Measurements from ENCODE around the gene KCNG2.

Gene KCNG2

GRCh38 chr18:79878741-79879378 lies 81.1 kb downstream of the KCNG2 start:
- H3K4me3 ChIP-seq (ENCODE audit: low read depth, low read length) = no peak overlapping the region
- TF ChIP-seq CTCF (IDR thresholded peaks at IDR 0.05; ENCODE audit: low read depth, low read length) = no peak
- H3K27ac ChIP-seq = no peak overlapping the region
- no peaks in the 10 kb centered on the region for H3K27me3 ChIP-seq (ENCODE audit: insufficient read depth, low read depth, severe bottlenecking)
- H3K36me3 ChIP-seq = no peaks in the 10 kb centered on the region
- peaks cover 12% of the 10 kb centered on the region for H3K9me3 ChIP-seq (ENCODE audit: severe bottlenecking)
- DNase-seq = no peak

GRCh38 chr18:79879566-79879965 lies 81.8 kb downstream of the KCNG2 start:
- no peaks in the 10 kb centered on the region for H3K27me3 ChIP-seq (ENCODE audit: insufficient read depth, low read depth, severe bottlenecking)
- no peaks in the 10 kb centered on the region for H3K36me3 ChIP-seq
- no peak for TF ChIP-seq CTCF (IDR thresholded peaks at IDR 0.05; ENCODE audit: low read depth, low read length)
- H3K9me3 ChIP-seq (ENCODE audit: severe bottlenecking) = peaks cover 12% of the 10 kb centered on the region
- H3K27ac ChIP-seq = no peak overlapping the region
- no peak overlapping the region for H3K4me3 ChIP-seq (ENCODE audit: low read depth, low read length)
- no peak for DNase-seq

- Histone ChIP-seq H3K4me3 (ENCODE audit: low read depth, low read length) (no peak overlapping the region), H3K36me3 (no peaks in the 10 kb centered on the region), H3K9me3 (ENCODE audit: severe bottlenecking) (peaks cover 12% of the 10 kb centered on the region), H3K27ac (no peak overlapping the region), H3K27me3 (ENCODE audit: insufficient read depth, low read depth, severe bottlenecking) (no peaks in the 10 kb centered on the region)
- no peak for TF ChIP-seq CTCF (IDR thresholded peaks at IDR 0.05; ENCODE audit: low read depth, low read length)
- no peak for DNase-seq
Observed at GRCh38 chr18:79881695-79882094, 84.0 kb downstream of the KCNG2 start.

GRCh38 chr18:79882522-79883241 lies 84.9 kb downstream of the KCNG2 start:
- Histone ChIP-seq H3K27me3 (ENCODE audit: insufficient read depth, low read depth, severe bottlenecking) (no peaks in the 10 kb centered on the region), H3K9me3 (ENCODE audit: severe bottlenecking) (peaks cover 19% of the 10 kb centered on the region), H3K36me3 (no peaks in the 10 kb centered on the region), H3K27ac (no peak overlapping the region), H3K4me3 (ENCODE audit: low read depth, low read length) (no peak overlapping the region)
- TF ChIP-seq CTCF (IDR thresholded peaks at IDR 0.05; ENCODE audit: low read depth, low read length) = no peak
- DNase-seq = peak; percentile 9

- H3K27me3 ChIP-seq (ENCODE audit: insufficient read depth, low read depth, severe bottlenecking) = no peaks in the 10 kb centered on the region
- H3K36me3 ChIP-seq = no peaks in the 10 kb centered on the region
- peaks cover 23% of the 10 kb centered on the region for H3K9me3 ChIP-seq (ENCODE audit: severe bottlenecking)
- no peak for TF ChIP-seq CTCF (IDR thresholded peaks at IDR 0.05; ENCODE audit: low read depth, low read length)
- no peak for DNase-seq
- H3K27ac ChIP-seq = no peak overlapping the region
- H3K4me3 ChIP-seq (ENCODE audit: low read depth, low read length) = no peak overlapping the region
Observed at GRCh38 chr18:79883461-79884293, 85.9 kb downstream of the KCNG2 start.

All from WERI-Rb-1 (cell line).